Measurements from ENCODE around the gene RBM44. TPM values are rescaled to one million over a fixed set of nuclear protein-coding genes. Genes with fewer than 3 reads are reported as not detected.
"Not testable (repeated sequence)": the region's sequence is repeated elsewhere in the genome, so short reads cannot be mapped to it uniquely, and the experiment has no call there.

Gene RBM44
- total RNA-seq, 1 experiment from 2014 or later = 0.14 TPM

DNA sequence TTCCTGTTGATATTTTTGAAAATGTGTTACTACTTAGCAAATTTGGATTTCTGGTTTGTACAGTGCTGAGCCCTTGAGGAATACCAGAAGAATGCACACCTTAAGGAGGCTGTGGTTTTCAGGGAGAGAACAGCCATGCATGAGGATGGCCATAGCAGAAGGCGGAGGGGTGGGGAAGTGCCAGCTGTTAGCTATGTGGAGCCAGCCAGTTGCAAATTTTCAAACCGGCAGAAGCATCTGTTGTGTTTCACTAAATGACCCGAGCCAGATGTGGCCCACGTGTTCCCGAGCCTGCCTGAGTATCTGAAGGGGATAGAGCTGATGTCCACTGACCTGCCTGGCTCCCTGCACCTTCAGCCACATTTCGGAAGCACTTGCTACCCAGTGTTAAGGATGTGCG lies 16.4 kb upstream of the RBM44 start:
- no peaks in the 10 kb centered on the region for H3K36me3 ChIP-seq (ENCODE audit: control insufficient read depth, insufficient read depth, low read length)
- Mint-ChIP-seq H3K9me3 (ENCODE audit: unreplicated experiment) (peaks cover 9% of the 10 kb centered on the region), H3K27ac (ENCODE audit: unreplicated experiment) (no peak overlapping the region), H3K4me1 (ENCODE audit: low read depth, unreplicated experiment) (no peaks in the 10 kb centered on the region), H3K27me3 (ENCODE audit: insufficient read depth, unreplicated experiment) (no peaks in the 10 kb centered on the region), H3K4me3 (ENCODE audit: unreplicated experiment) (no peak overlapping the region), H3K36me3 (ENCODE audit: insufficient read depth, unreplicated experiment) (peaks cover 18% of the 10 kb centered on the region)
- H3K9me3 ChIP-seq = no peaks in the 10 kb centered on the region
- POLR2A ChIA-PET = no interaction called here
- CTCF ChIA-PET = no interaction called here
- no peak for TF ChIP-seq CTCF (IDR thresholded peaks at IDR 0.05; ENCODE audit: insufficient read depth in 1 of 2, low read depth in 1 of 2, low read length in 1 of 2, severe bottlenecking in 1 of 2, unreplicated experiment in 1 of 2)
- no peak for DNase-seq
- BruUV-seq (replicated peaks) = no TSS peak
- no peaks in the 10 kb centered on the region for H3K4me1 ChIP-seq
- H3K4me3 ChIP-seq (ENCODE audit: low read depth, low read length) = no peak overlapping the region
- no peaks in the 10 kb centered on the region for H3K27me3 ChIP-seq (replicated peaks; ENCODE audit: control insufficient read depth, insufficient read depth, low read length)
- intact Hi-C loops (cut with micrococcal nuclease; ENCODE audit: unreplicated experiment) = no loop called here

- H3K36me3 ChIP-seq (ENCODE audit: control insufficient read depth, insufficient read depth, low read length); H3K4me1 Mint-ChIP-seq (ENCODE audit: low read depth, unreplicated experiment); H3K4me3 Mint-ChIP-seq (ENCODE audit: unreplicated experiment); H3K9me3 ChIP-seq; H3K27ac Mint-ChIP-seq (ENCODE audit: unreplicated experiment); H3K9me3 Mint-ChIP-seq (ENCODE audit: unreplicated experiment); CTCF ChIA-PET; H3K4me1 ChIP-seq; H3K36me3 Mint-ChIP-seq (ENCODE audit: insufficient read depth, unreplicated experiment); intact Hi-C loops (cut with micrococcal nuclease; ENCODE audit: unreplicated experiment); POLR2A ChIA-PET; BruUV-seq (replicated peaks); H3K27me3 Mint-ChIP-seq (ENCODE audit: insufficient read depth, unreplicated experiment); H3K27me3 ChIP-seq (replicated peaks; ENCODE audit: control insufficient read depth, insufficient read depth, low read length); H3K4me3 ChIP-seq (ENCODE audit: low read depth, low read length); DNase-seq: not testable (repeated sequence)
These were observed 14.9 kb upstream of the RBM44 start for GRCh38 chr2:237783678-237784077.

DNA sequence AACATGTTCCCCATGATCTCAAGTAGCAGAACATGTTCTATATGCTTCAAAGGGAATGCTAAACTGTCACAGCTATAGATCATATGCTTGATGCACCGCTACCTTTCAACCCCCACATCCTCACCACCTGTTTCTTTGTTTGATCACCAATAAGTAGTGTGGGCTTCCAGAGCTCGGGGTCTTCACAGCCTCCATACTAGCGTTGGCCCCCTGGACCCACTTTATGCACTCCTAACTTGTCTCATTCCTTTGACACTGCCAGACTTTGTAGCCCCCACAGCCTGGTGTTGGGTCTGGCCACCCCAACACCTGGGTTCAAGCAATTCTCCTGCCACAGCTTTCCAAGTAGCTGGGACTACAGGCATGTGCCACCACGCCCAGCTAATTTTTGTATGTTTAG lies 11.6 kb upstream of the RBM44 start:
- no peak overlapping the region for H3K27ac Mint-ChIP-seq (ENCODE audit: unreplicated experiment)
- POLR2A ChIA-PET = no interaction called here
- H3K4me3 Mint-ChIP-seq (ENCODE audit: unreplicated experiment) = no peak overlapping the region
- H3K4me3 ChIP-seq (ENCODE audit: low read depth, low read length) = no peak overlapping the region
- H3K9me3 Mint-ChIP-seq (ENCODE audit: unreplicated experiment) = peaks cover 9% of the 10 kb centered on the region
- no peaks in the 10 kb centered on the region for H3K36me3 Mint-ChIP-seq (ENCODE audit: insufficient read depth, unreplicated experiment)
- TF ChIP-seq CTCF (IDR thresholded peaks at IDR 0.05; ENCODE audit: insufficient read depth in 1 of 2, low read depth in 1 of 2, low read length in 1 of 2, severe bottlenecking in 1 of 2, unreplicated experiment in 1 of 2) = no peak
- H3K36me3 ChIP-seq (ENCODE audit: control insufficient read depth, insufficient read depth, low read length) = no peaks in the 10 kb centered on the region
- CTCF ChIA-PET = no interaction called here
- intact Hi-C loops (cut with micrococcal nuclease; ENCODE audit: unreplicated experiment) = no loop called here
- no peaks in the 10 kb centered on the region for H3K9me3 ChIP-seq
- BruUV-seq (replicated peaks) = no TSS peak
- no peak for DNase-seq
- H3K4me1 ChIP-seq = no peaks in the 10 kb centered on the region
- no peaks in the 10 kb centered on the region for H3K27me3 Mint-ChIP-seq (ENCODE audit: insufficient read depth, unreplicated experiment)
- no peaks in the 10 kb centered on the region for H3K27me3 ChIP-seq (replicated peaks; ENCODE audit: control insufficient read depth, insufficient read depth, low read length)
- no peaks in the 10 kb centered on the region for H3K4me1 Mint-ChIP-seq (ENCODE audit: low read depth, unreplicated experiment)

GRCh38 chr2:237790353-237790752 lies 8.2 kb upstream of the RBM44 start:
- no peak overlapping the region for H3K4me3 Mint-ChIP-seq (ENCODE audit: unreplicated experiment)
- Histone ChIP-seq H3K9me3 (no peaks in the 10 kb centered on the region), H3K4me3 (ENCODE audit: low read depth, low read length) (no peak overlapping the region), H3K36me3 (ENCODE audit: control insufficient read depth, insufficient read depth, low read length) (no peaks in the 10 kb centered on the region), H3K27me3 (replicated peaks; ENCODE audit: control insufficient read depth, insufficient read depth, low read length) (no peaks in the 10 kb centered on the region), H3K4me1 (no peaks in the 10 kb centered on the region)
- no peak for TF ChIP-seq CTCF (IDR thresholded peaks at IDR 0.05; ENCODE audit: insufficient read depth in 1 of 2, low read depth in 1 of 2, low read length in 1 of 2, severe bottlenecking in 1 of 2, unreplicated experiment in 1 of 2)
- ChIA-PET CTCF (no interaction called here), POLR2A (no interaction called here)
- no TSS peak for BruUV-seq (replicated peaks)
- peaks cover 9% of the 10 kb centered on the region for H3K9me3 Mint-ChIP-seq (ENCODE audit: unreplicated experiment)
- no peaks in the 10 kb centered on the region for H3K36me3 Mint-ChIP-seq (ENCODE audit: insufficient read depth, unreplicated experiment)
- DNase-seq = no peak
- intact Hi-C loops (cut with micrococcal nuclease; ENCODE audit: unreplicated experiment) = no loop called here
- H3K4me1 Mint-ChIP-seq (ENCODE audit: low read depth, unreplicated experiment) = no peaks in the 10 kb centered on the region
- H3K27ac Mint-ChIP-seq (ENCODE audit: unreplicated experiment) = no peak overlapping the region
- H3K27me3 Mint-ChIP-seq (ENCODE audit: insufficient read depth, unreplicated experiment) = no peaks in the 10 kb centered on the region
